Endodermal cell (in vitro differentiated cells): ENCODE measurements around the gene GLRA1. TPM values are rescaled to one million over a fixed set of nuclear protein-coding genes. Genes with fewer than 3 reads are reported as not detected.

Experiments
- DNase-seq: peaks from one replicate; pipeline ENCODE4 v3.0.0-alpha.2; 2017
- H3K27ac ChIP-seq: 2 replicates; pipeline ENCODE4 v1.5.1; 2013; ENCODE audit warnings: mild to moderate bottlenecking, low read depth, low read length, moderate library complexity
- H3K27me3 ChIP-seq: 2 replicates; pipeline ENCODE4 v1.6.1; 2013; ENCODE audit warnings: mild to moderate bottlenecking, low read length, moderate library complexity; ENCODE audit not compliant: insufficient read depth, control insufficient read depth, poor library complexity, severe bottlenecking
- H3K36me3 ChIP-seq: 2 replicates; pipeline ENCODE4 v1.7.0; 2013; ENCODE audit warnings: mild to moderate bottlenecking, low read length, moderate library complexity; ENCODE audit not compliant: control insufficient read depth, insufficient read depth
- H3K4me1 ChIP-seq: one replicate; pipeline ENCODE4 v1.7.0; 2013; ENCODE audit warnings: low read length; ENCODE audit not compliant: control insufficient read depth, insufficient read depth
- H3K4me3 ChIP-seq: 2 replicates; pipeline ENCODE4 v1.5.1; 2013; ENCODE audit warnings: mild to moderate bottlenecking, low read length, moderate library complexity
- H3K9ac ChIP-seq: 2 replicates; pipeline ENCODE4 v1.6.1; 2013; ENCODE audit warnings: mild to moderate bottlenecking, low read length, moderate library complexity; ENCODE audit not compliant: poor library complexity, severe bottlenecking; ENCODE audit errors: extremely low read depth
- H3K9me3 ChIP-seq: 2 replicates; pipeline ENCODE4 v1.6.1; 2013; ENCODE audit warnings: mild to moderate bottlenecking, low read length, moderate library complexity; ENCODE audit not compliant: control insufficient read depth
- H3K27ac Mint-ChIP-seq: 2 replicates; pipeline ENCODE4 v1.8.0; 2020; ENCODE audit warnings: mixed read lengths
- H3K27me3 Mint-ChIP-seq: 2 replicates; pipeline ENCODE4 v1.8.0; 2021; ENCODE audit warnings: mild to moderate bottlenecking, mixed read lengths; ENCODE audit not compliant: insufficient read depth
- H3K36me3 Mint-ChIP-seq: 2 replicates; pipeline ENCODE4 v1.8.0; 2020; ENCODE audit warnings: low read depth, mixed read lengths
- H3K4me1 Mint-ChIP-seq: 2 replicates; pipeline ENCODE4 v1.8.0; 2020; ENCODE audit warnings: mixed read lengths
- H3K4me3 Mint-ChIP-seq: 2 replicates; pipeline ENCODE4 v1.8.0; 2020; ENCODE audit warnings: mild to moderate bottlenecking, moderate library complexity, mixed read lengths
- H3K9me3 Mint-ChIP-seq: 2 replicates; pipeline ENCODE4 v1.8.0; 2020; ENCODE audit warnings: mild to moderate bottlenecking, mixed read lengths
- CTCF ChIP-seq: fragments of 200-600 bp; sonication (generic); conservative IDR thresholded peaks from 2 replicates; pipeline ENCODE4 v1.5.0; 2021; ENCODE audit warnings: antibody characterized with exemption, mild to moderate bottlenecking
- WGBS, 2 experiments: methylation state at CpG; one replicate each; pipeline versions ENCODE4 v1.1.5 to v1.1.7; 2013; ENCODE audit warnings: missing lambda C conversion rate in 2 of 2, mixed read lengths in 1 of 2; ENCODE audit not compliant: insufficient coverage in 1 of 2, insufficient read length in 1 of 2; 5-methylcytosine and 5-hydroxymethylcytosine counted together
- total RNA-seq, 2 donors: library from RNA; stranded (reverse); fragmentation: NEBNext Ultra II Directional in 1 of 2; extraction: Animal tissue kit (Norgen Biotek cat#: 25700) in 1 of 2; gene quantifications; 2 replicates in 1 of 2; 3 replicates in 1 of 2; pipeline ENCODE4 v1.2.1, GENCODE V29; 2021

Gene GLRA1
- total RNA-seq, 2 donors from 2014 or later = not detected

GRCh38 chr5:151912360-151912759 lies 12.3 kb downstream of the GLRA1 start:
- H3K9me3 ChIP-seq = no peaks in the 10 kb centered on the region
- 70 to 72% methylated on average over 2 to 3 of the region's 3 CpGs for WGBS, 2 experiments
- Mint-ChIP-seq H3K36me3 (no peaks in the 10 kb centered on the region), H3K4me1 (peaks cover 10% of the 10 kb centered on the region), H3K4me3 (no peak overlapping the region), H3K27me3 (peaks cover 71% of the 10 kb centered on the region), H3K9me3 (no peaks in the 10 kb centered on the region), H3K27ac (no peak overlapping the region)
- no peak for DNase-seq
- H3K27ac ChIP-seq = no peak overlapping the region
- no peak overlapping the region for H3K9ac ChIP-seq
- peaks cover 6% of the 10 kb centered on the region for H3K4me1 ChIP-seq
- H3K4me3 ChIP-seq = no peak overlapping the region
- H3K36me3 ChIP-seq = no peaks in the 10 kb centered on the region
- no peak for TF ChIP-seq CTCF
- peaks cover 25% of the 10 kb centered on the region for H3K27me3 ChIP-seq

- H3K4me1 Mint-ChIP-seq = peaks cover 13% of the 10 kb centered on the region
- H3K36me3 ChIP-seq = no peaks in the 10 kb centered on the region
- peaks cover 74% of the 10 kb centered on the region for H3K27me3 Mint-ChIP-seq
- no peaks in the 10 kb centered on the region for H3K9me3 Mint-ChIP-seq
- no peak overlapping the region for H3K9ac ChIP-seq
- H3K27ac ChIP-seq = no peak overlapping the region
- H3K27me3 ChIP-seq = peaks cover 30% of the 10 kb centered on the region
- peaks cover 6% of the 10 kb centered on the region for H3K4me1 ChIP-seq
- DNase-seq = no peak
- no peaks in the 10 kb centered on the region for H3K9me3 ChIP-seq
- TF ChIP-seq CTCF = no peak
- no peak overlapping the region for H3K27ac Mint-ChIP-seq
- no peaks in the 10 kb centered on the region for H3K36me3 Mint-ChIP-seq
- H3K4me3 Mint-ChIP-seq = no peak overlapping the region
- H3K4me3 ChIP-seq = no peak overlapping the region
These were observed 13.6 kb downstream of the GLRA1 start for GRCh38 chr5:151911011-151911410.

- Histone ChIP-seq H3K27me3 (peaks cover 44% of the 10 kb centered on the region), H3K9ac (no peak overlapping the region), H3K27ac (no peak overlapping the region), H3K36me3 (no peaks in the 10 kb centered on the region), H3K9me3 (no peaks in the 10 kb centered on the region), H3K4me3 (no peak overlapping the region), H3K4me1 (peaks cover 6% of the 10 kb centered on the region)
- no peaks in the 10 kb centered on the region for H3K9me3 Mint-ChIP-seq
- 84 to 100% methylated on average over 1 of the region's 1 CpG for WGBS, 2 experiments
- no peak overlapping the region for H3K27ac Mint-ChIP-seq
- H3K4me1 Mint-ChIP-seq = peaks cover 20% of the 10 kb centered on the region
- DNase-seq = no peak
- no peak overlapping the region for H3K4me3 Mint-ChIP-seq
- H3K36me3 Mint-ChIP-seq = no peaks in the 10 kb centered on the region
- H3K27me3 Mint-ChIP-seq = peaks cover 80% of the 10 kb centered on the region
- no peak for TF ChIP-seq CTCF
These were observed 15.0 kb downstream of the GLRA1 start for GRCh38 chr5:151909628-151910027.
